Activated B cell treated with CpG ODN at 0.5 μM for 24 hours (primary cell): Measurements from ENCODE around the gene SAP30BP. TPM values are rescaled to one million over a fixed set of nuclear protein-coding genes. Genes with fewer than 3 reads are reported as not detected.

Source experiments
- ATAC-seq: fragments of 200-7000 bp; cut with Tn5 transposase; one replicate; pipeline ENCODE4 v1.10.0; 2021; ENCODE audit warnings: low read depth, mild to moderate bottlenecking, moderate library complexity
- CTCF ChIA-PET: fragments of 350-600 bp; sonication (Branson Sonifier 250); formaldehyde crosslinking; loops from one replicate; lab custom pipeline; 2021; ENCODE audit warnings: antibody characterized with exemption; lab: Charles Lee
- POLR2A ChIA-PET: fragments of 350-600 bp; sonication (Branson Sonifier 250); formaldehyde crosslinking; loops from one replicate; lab custom pipeline; 2021; ENCODE audit warnings: antibody characterized with exemption; lab: Charles Lee
- DNase-seq: peaks from one replicate; pipeline ENCODE4 v3.0.0; 2022
- H3K27ac Mint-ChIP-seq: one replicate; pipeline ENCODE4 v1.8.0; 2020; ENCODE audit warnings: mixed read lengths
- H3K27me3 Mint-ChIP-seq: one replicate; pipeline ENCODE4 v1.8.0; 2021; ENCODE audit warnings: mixed read lengths
- H3K36me3 Mint-ChIP-seq: one replicate; pipeline ENCODE4 v1.8.0; 2021; ENCODE audit warnings: low read depth, mixed read lengths
- H3K4me1 Mint-ChIP-seq: one replicate; pipeline ENCODE4 v1.8.0; 2021; ENCODE audit warnings: mixed read lengths
- H3K4me3 Mint-ChIP-seq: one replicate; pipeline ENCODE4 v1.8.0; 2020; ENCODE audit warnings: mild to moderate bottlenecking, mixed read lengths
- H3K9me3 Mint-ChIP-seq: one replicate; pipeline ENCODE4 v1.8.0; 2020; ENCODE audit warnings: mixed read lengths
- intact Hi-C: fragments of 100-400 bp; cut with micrococcal nuclease; formaldehyde crosslinking; loops from one replicate; pipeline ENCODE4 v1.15.1; 2024
- total RNA-seq: library from RNA; stranded (reverse); gene quantifications from 2 replicates; pipeline ENCODE4 v1.2.3, GENCODE V29; 2022
- TF ChIP-seq, protein P1 (sequence below): fragments of 200-600 bp; IDR thresholded peaks from one replicate; pipeline ENCODE4 v1.8.0; 2022; ENCODE audit warnings: antibody characterized with exemption, mild to moderate bottlenecking

The SAP30BP gene
- total RNA-seq, 1 donor from 2014 or later: 184 TPM

DNA sequence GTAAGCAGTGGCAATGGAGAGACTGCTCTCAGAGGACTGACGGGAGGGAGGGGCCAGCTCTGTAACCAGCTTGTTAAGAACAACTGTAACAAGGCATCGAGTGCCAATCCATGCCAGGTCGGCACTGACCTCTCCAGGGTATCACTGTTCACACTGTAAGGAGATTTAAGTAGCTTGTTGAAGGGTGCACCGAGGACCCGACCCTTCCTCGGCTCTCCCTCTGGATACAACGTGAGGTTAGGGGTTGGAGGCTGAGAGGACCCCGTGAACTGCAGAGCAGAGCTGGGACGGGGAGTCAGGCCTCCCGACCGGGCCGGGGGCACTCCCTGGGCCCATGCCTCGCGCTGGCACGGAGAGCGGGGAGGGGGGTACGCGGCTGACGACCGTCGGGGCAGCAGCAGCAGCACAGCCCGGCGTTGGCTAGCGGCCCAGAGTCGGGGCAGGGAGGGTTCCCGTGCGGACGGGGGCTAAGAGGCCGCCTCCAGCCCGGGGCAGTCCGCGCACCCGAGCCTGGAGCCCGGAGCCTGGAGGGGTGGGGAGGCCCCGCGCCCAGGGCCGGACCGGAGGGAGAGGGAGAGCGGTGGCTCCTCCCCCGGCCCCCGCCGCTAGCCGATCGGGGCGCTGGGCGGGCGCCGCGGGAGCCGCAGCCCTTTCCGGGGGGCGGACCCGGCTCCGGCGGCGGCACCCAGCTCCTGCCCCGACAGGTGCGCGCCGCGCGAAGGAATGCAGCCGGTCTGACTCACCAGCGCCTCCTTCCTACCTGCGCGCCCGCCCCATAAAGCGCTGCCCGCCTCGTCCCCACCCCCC is 53.7 kb downstream of the SAP30BP start, which contains the start of gene ITGB4:
Gene ITGB4 (plus strand): TSS at position 804 of the 807 bp plus-strand sequence. CDS start 3,245 bp downstream, outside the sequence.
- H3K9me3 Mint-ChIP-seq: no peaks in the 10 kb centered on the region
- ATAC-seq: peak; percentile 83
- H3K4me1 Mint-ChIP-seq: peaks cover 4% of the 10 kb centered on the region
- POLR2A ChIA-PET: no interaction called here
- peaks cover 8% of the 10 kb centered on the region for H3K27me3 Mint-ChIP-seq
- H3K27ac Mint-ChIP-seq: no peak within 1 kb of the TSS
- intact Hi-C loops: no loop called here
- TF ChIP-seq, protein P1, sequence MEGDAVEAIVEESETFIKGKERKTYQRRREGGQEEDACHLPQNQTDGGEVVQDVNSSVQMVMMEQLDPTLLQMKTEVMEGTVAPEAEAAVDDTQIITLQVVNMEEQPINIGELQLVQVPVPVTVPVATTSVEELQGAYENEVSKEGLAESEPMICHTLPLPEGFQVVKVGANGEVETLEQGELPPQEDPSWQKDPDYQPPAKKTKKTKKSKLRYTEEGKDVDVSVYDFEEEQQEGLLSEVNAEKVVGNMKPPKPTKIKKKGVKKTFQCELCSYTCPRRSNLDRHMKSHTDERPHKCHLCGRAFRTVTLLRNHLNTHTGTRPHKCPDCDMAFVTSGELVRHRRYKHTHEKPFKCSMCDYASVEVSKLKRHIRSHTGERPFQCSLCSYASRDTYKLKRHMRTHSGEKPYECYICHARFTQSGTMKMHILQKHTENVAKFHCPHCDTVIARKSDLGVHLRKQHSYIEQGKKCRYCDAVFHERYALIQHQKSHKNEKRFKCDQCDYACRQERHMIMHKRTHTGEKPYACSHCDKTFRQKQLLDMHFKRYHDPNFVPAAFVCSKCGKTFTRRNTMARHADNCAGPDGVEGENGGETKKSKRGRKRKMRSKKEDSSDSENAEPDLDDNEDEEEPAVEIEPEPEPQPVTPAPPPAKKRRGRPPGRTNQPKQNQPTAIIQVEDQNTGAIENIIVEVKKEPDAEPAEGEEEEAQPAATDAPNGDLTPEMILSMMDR: no peak
- DNase-seq: peak; percentile 58
- H3K36me3 Mint-ChIP-seq: no peaks in the 10 kb centered on the region
- peak within 1 kb of the TSS; percentile 75 for H3K4me3 Mint-ChIP-seq
- CTCF ChIA-PET: interaction anchor here (0.6 to 0.7 kb wide), 2 partner anchors 46 to 138 kb away, joined by 3 read pairs; no protein-coding TSS in a partner anchor

DNA sequence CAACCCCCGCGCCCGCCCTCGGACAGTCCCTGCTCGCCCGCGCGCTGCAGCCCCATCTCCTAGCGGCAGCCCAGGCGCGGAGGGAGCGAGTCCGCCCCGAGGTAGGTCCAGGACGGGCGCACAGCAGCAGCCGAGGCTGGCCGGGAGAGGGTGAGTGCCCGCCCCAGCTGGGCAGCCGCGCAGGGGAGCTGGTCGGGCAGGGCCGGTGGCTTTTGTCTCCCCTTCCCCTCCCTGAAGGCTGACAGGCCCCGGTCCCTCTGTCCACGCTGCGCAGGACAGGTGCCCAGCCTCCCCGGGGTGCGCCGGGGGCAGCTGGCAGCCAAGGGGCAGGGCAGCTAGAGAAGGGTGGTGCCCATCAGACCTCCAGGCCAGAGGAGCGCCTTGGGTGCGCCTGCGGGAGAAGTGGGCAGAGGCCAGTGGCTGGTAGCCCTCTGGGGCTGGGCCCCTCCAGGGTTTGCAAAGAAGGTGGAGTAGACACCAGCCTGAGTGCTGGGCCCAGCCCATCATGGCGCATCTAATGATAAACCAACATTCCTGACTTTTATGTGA is 54.4 kb downstream of the SAP30BP start:
- no peak overlapping the region for H3K27ac Mint-ChIP-seq
- CTCF ChIA-PET: interaction anchor here (0.7 kb wide), 1 partner anchor 46 kb away, joined by 3 read pairs; no protein-coding TSS in a partner anchor
- POLR2A ChIA-PET: no interaction called here

DNA sequence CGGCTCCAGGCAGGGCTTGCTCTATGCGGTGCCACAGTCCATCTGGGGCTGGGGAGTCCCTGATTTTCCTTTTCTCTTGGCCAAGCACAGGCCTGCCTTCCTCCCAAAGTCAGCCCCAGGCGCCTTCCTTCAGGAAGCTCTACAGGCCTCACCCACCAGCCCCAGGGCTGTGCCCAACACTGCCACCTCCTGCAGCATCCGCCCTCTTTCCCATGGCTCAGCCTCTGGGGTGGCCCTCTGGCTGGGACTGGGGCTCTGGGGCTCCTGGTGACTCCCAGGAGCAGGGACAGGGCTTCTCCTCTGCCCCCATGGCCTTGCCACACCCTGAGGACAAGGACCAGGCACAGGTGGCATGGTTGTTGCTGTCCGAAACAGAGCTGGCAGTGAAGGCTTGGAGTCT is 54.9 kb downstream of the SAP30BP start:
- no peak overlapping the region for H3K27ac Mint-ChIP-seq
- ChIA-PET POLR2A (no interaction called here), CTCF (no interaction called here)
- H3K4me3 Mint-ChIP-seq: no peak overlapping the region
- no peak for DNase-seq
- H3K27me3 Mint-ChIP-seq: peaks cover 6% of the 10 kb centered on the region
- intact Hi-C loops: no loop called here
- ATAC-seq: no peak
- TF ChIP-seq, protein P1: no peak
- peaks cover 4% of the 10 kb centered on the region for H3K4me1 Mint-ChIP-seq
- H3K9me3 Mint-ChIP-seq: no peaks in the 10 kb centered on the region
- H3K36me3 Mint-ChIP-seq: no peaks in the 10 kb centered on the region

More for the DNA sequence above, 54.4 kb downstream of the SAP30BP start:
- Mint-ChIP-seq H3K36me3 (no peaks in the 10 kb centered on the region), H3K27me3 (peaks cover 6% of the 10 kb centered on the region), H3K4me1 (peaks cover 4% of the 10 kb centered on the region), H3K9me3 (no peaks in the 10 kb centered on the region), H3K4me3 (no peak overlapping the region)
- TF ChIP-seq, protein P1: no peak
- intact Hi-C loops: no loop called here
- DNase-seq (no peak), ATAC-seq (no peak)

- Mint-ChIP-seq H3K4me1 (peaks cover 4% of the 10 kb centered on the region), H3K27ac (no peak overlapping the region), H3K27me3 (peaks cover 6% of the 10 kb centered on the region), H3K4me3 (no peak overlapping the region), H3K9me3 (no peaks in the 10 kb centered on the region), H3K36me3 (no peaks in the 10 kb centered on the region)
- DNase-seq: no peak
- intact Hi-C loops: no loop called here
- POLR2A ChIA-PET: no interaction called here
- TF ChIP-seq, protein P1: no peak
- CTCF ChIA-PET: no interaction called here
- ATAC-seq: no peak
These were observed 55.5 kb downstream of the SAP30BP start for GRCh38 chr17:75722542-75723095.
